GM12891 (cell line): ENCODE results near the gene PTAR1.

Source experiments
- PAX5 ChIP-seq: IDR thresholded peaks from 2 replicates; pipeline ENCODE4 v1.6.1; 2011; ENCODE audit warnings: low read length, moderate library complexity, mild to moderate bottlenecking; ENCODE audit not compliant: insufficient read depth, severe bottlenecking
- POLR2A ChIP-seq: IDR thresholded peaks from 2 replicates; pipeline ENCODE4 v1.6.1; 2011; ENCODE audit warnings: low read depth, low read length, control low read depth
- POLR2AphosphoS5 ChIP-seq: IDR thresholded peaks from 2 replicates; pipeline ENCODE4 v1.6.1; 2011; ENCODE audit warnings: low read depth, low read length, control low read depth
- SPI1 ChIP-seq: IDR thresholded peaks from 2 replicates; pipeline ENCODE4 v1.6.1; 2011; ENCODE audit warnings: low read depth, low read length, control low read depth
- TAF1 ChIP-seq: IDR thresholded peaks from 2 replicates; pipeline ENCODE4 v1.6.1; 2011; ENCODE audit warnings: low read depth, low read length, control low read depth

DNA sequence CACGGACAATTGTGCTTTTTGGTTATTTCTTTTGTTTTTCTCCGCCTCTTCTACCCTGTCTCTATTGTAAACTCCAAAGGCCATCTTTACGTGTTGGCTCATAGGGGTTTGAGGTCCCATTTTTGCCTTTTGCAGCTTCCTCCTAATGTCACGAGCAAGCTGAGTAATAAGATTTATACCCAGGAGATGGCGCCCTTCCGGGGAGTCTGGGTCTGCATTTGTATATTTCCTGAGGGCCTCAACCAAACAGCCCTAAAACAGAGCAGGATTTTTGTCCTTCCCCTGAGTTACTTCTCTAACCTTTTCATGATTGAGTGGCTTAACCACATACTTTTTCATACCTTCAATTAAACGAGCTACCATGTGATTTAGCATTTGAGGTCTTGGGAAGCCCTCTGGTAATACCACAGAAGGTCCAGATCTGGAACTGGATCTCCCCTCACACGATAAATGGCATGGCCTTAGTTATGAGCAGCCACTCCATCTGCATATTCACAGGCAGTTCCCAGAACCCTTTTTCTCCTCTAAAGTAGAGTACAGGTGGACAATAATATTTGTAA is 49.6 kb upstream of the PTAR1 start:
- TF ChIP-seq POLR2A, result no peak
- no peak for TF ChIP-seq POLR2AphosphoS5
- TF ChIP-seq PAX5, result no peak
- no peak for TF ChIP-seq TAF1
- TF ChIP-seq SPI1, result no peak
